Caco-2 (cell line): ENCODE results near the gene RPL7A. TPM values are rescaled to one million over a fixed set of nuclear protein-coding genes. Genes with fewer than 3 reads are reported as not detected.

Source experiments
- BruUV-seq: library from RNA; stranded (reverse); fragments of 400-500 nt; replicated peaks from 2 replicates; lab custom pipeline; 2021; lab: Mats Ljungman, UMichigan
- CTCF ChIA-PET: fragments of 300-600 bp; sonication (Branson Sonifier 250); formaldehyde crosslinking; loops from one replicate; lab custom pipeline; 2022; ENCODE audit warnings: antibody characterized with exemption; lab: Charles Lee
- POLR2A ChIA-PET: fragments of 300-600 bp; sonication (Branson Sonifier 250); formaldehyde crosslinking; loops from one replicate; lab custom pipeline; 2022; ENCODE audit warnings: antibody characterized with exemption; lab: Charles Lee
- DNase-seq, 2 experiments: peaks; one replicate each; pipeline versions ENCODE4 v3.0.0 to v3.0.0-alpha.2; 2020 to 2022
- H3K27me3 ChIP-seq: replicated peaks from 2 replicates; pipeline ENCODE4 v1.6.0; 2011; ENCODE audit warnings: low read length; ENCODE audit not compliant: control insufficient read depth, insufficient read depth
- H3K36me3 ChIP-seq: 2 replicates; pipeline ENCODE4 v1.5.1; 2011; ENCODE audit warnings: low read length; ENCODE audit not compliant: control insufficient read depth, insufficient read depth
- H3K4me1 ChIP-seq: fragments of 250-450 bp; sonication (Bioruptor Pico); 2 replicates; pipeline ENCODE4 v1.5.1; 2020; ENCODE audit warnings: mild to moderate bottlenecking
- H3K4me3 ChIP-seq: 2 replicates; pipeline ENCODE4 v1.5.1; 2011; ENCODE audit warnings: low read depth, mild to moderate bottlenecking, control low read depth, low read length
- H3K9me3 ChIP-seq: fragments of 250-450 bp; sonication (Bioruptor Pico); 2 replicates; pipeline ENCODE4 v1.5.1; 2020; ENCODE audit warnings: mild to moderate bottlenecking, moderate library complexity
- H3K27ac Mint-ChIP-seq: one replicate; pipeline ENCODE4 v1.8.0; 2022; ENCODE audit warnings: mixed read lengths; ENCODE audit not compliant: unreplicated experiment
- H3K27me3 Mint-ChIP-seq: one replicate; pipeline ENCODE4 v1.8.0; 2022; ENCODE audit warnings: mixed read lengths; ENCODE audit not compliant: insufficient read depth, unreplicated experiment
- H3K36me3 Mint-ChIP-seq: one replicate; pipeline ENCODE4 v1.8.0; 2022; ENCODE audit warnings: mild to moderate bottlenecking, mixed read lengths; ENCODE audit not compliant: insufficient read depth, unreplicated experiment
- H3K4me1 Mint-ChIP-seq: one replicate; pipeline ENCODE4 v1.8.0; 2022; ENCODE audit warnings: low read depth, mixed read lengths; ENCODE audit not compliant: unreplicated experiment
- H3K4me3 Mint-ChIP-seq: one replicate; pipeline ENCODE4 v1.8.0; 2022; ENCODE audit warnings: mild to moderate bottlenecking, moderate library complexity, mixed read lengths; ENCODE audit not compliant: unreplicated experiment
- H3K9me3 Mint-ChIP-seq: one replicate; pipeline ENCODE4 v1.8.0; 2022; ENCODE audit warnings: mixed read lengths; ENCODE audit not compliant: unreplicated experiment
- CTCF ChIP-seq, 2 experiments: fragments of 200-600 bp in 1 of 2; IDR thresholded peaks; 1 replicate in 1 of 2; 2 replicates in 1 of 2; pipeline versions ENCODE4 v1.5.1 to v1.8.0; 2011 to 2022; ENCODE audit warnings: antibody characterized with exemption in 1 of 2, control low read depth in 1 of 2, inconsistent platforms in 1 of 2, low read depth in 1 of 2, low read length in 1 of 2, mild to moderate bottlenecking in 1 of 2, moderate library complexity in 1 of 2; ENCODE audit not compliant: insufficient read depth in 1 of 2, severe bottlenecking in 1 of 2, unreplicated experiment in 1 of 2
- intact Hi-C: fragments of 100-400 bp; cut with micrococcal nuclease; formaldehyde crosslinking; loops from one replicate; pipeline ENCODE4 v1.10.0; 2022; ENCODE audit not compliant: unreplicated experiment
- total RNA-seq: library from RNA; stranded (reverse); gene quantifications from 2 replicates; pipeline ENCODE4 v1.2.3, GENCODE V29; 2022

Gene RPL7A
- total RNA-seq, 1 experiment from 2014 or later, result 1,995 TPM

GRCh38 chr9:133305731-133306130, 42.3 kb upstream of the RPL7A start:
- no peak for TF ChIP-seq CTCF (IDR thresholded peaks at IDR 0.05; ENCODE audit: insufficient read depth in 1 of 2, low read depth in 1 of 2, low read length in 1 of 2, severe bottlenecking in 1 of 2, unreplicated experiment in 1 of 2)
- Mint-ChIP-seq H3K4me1 (no peaks in the 10 kb centered on the region), H3K27ac (no peak overlapping the region), H3K36me3 (no peaks in the 10 kb centered on the region), H3K9me3 (peaks cover 20% of the 10 kb centered on the region), H3K27me3 (no peaks in the 10 kb centered on the region), H3K4me3 (no peak overlapping the region)
- Histone ChIP-seq H3K36me3 (no peaks in the 10 kb centered on the region), H3K4me1 (no peaks in the 10 kb centered on the region), H3K9me3 (peaks cover 9% of the 10 kb centered on the region; the same call in 1 of the 2 replicates), H3K4me3 (no peak overlapping the region), H3K27me3 (no peaks in the 10 kb centered on the region)
- BruUV-seq, result no TSS peak
- intact Hi-C loops, result no loop called here
- ChIA-PET CTCF (no interaction called here), POLR2A (no interaction called here)
- peak in 1 of 2 experiments; percentile 5 for DNase-seq

DNA sequence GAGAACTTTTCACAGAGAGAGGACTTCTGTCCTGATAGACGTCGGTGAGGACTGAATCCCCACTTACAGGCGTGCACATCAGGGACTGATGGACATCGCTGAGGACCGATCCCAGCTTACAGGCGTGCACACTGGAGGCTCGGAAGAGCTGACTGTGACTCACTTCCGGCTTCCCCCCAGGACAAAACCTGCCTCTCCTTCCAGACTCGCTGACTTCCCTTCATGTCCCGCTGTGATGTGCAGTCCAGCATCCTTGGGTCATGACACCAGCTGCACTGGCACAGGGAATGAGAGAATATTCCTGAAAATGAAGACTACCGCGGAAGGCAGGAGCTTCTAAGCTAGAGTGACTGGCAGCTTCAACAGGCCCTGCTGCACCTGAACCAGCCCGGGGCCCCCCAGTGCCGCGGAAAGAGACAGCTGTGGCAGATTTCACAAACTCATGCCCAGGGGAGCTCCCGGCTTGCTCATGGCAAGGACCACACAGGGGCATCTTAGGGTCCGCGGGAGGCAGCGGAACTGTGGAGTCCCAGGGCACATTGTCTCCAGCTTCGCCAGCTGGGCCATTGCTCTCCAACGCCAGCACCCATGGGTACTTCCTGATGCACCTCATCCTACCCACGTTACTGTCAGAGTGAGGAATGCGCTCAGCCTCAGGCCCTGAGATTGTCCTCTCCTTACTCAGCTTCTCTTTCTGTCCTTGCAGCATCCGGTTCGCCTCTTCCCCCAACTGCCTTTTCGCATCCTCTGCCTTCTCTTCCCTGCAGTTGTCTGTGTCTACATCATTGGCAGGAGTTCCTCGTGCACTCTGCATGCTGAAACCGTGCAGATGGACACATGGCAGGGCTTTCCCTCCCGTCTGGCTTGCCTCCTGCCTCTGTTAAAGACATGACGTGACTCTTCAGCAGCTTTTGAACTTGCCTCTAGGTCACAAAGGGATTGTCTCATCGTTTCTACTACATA, 41.5 kb upstream of the RPL7A start:
- H3K4me1 Mint-ChIP-seq, result no peaks in the 10 kb centered on the region
- H3K27me3 Mint-ChIP-seq, result no peaks in the 10 kb centered on the region
- peaks cover 9% of the 10 kb centered on the region; the same call in 1 of the 2 replicates for H3K9me3 ChIP-seq
- no peaks in the 10 kb centered on the region for H3K27me3 ChIP-seq
- no peaks in the 10 kb centered on the region for H3K36me3 ChIP-seq
- POLR2A ChIA-PET, result no interaction called here
- H3K4me3 Mint-ChIP-seq, result no peak overlapping the region
- no peak overlapping the region for H3K27ac Mint-ChIP-seq
- no peak for TF ChIP-seq CTCF (IDR thresholded peaks at IDR 0.05; ENCODE audit: insufficient read depth in 1 of 2, low read depth in 1 of 2, low read length in 1 of 2, severe bottlenecking in 1 of 2, unreplicated experiment in 1 of 2)
- H3K36me3 Mint-ChIP-seq, result no peaks in the 10 kb centered on the region
- no TSS peak for BruUV-seq
- no peak for DNase-seq
- CTCF ChIA-PET, result no interaction called here
- no peak overlapping the region for H3K4me3 ChIP-seq
- intact Hi-C loops, result no loop called here
- H3K9me3 Mint-ChIP-seq, result peaks cover 20% of the 10 kb centered on the region
- no peaks in the 10 kb centered on the region for H3K4me1 ChIP-seq

GRCh38 chr9:133307301-133307700, 40.7 kb upstream of the RPL7A start:
- no peak overlapping the region for H3K4me3 ChIP-seq
- peaks cover 20% of the 10 kb centered on the region for H3K9me3 Mint-ChIP-seq
- no peaks in the 10 kb centered on the region for H3K4me1 ChIP-seq
- no peak overlapping the region for H3K27ac Mint-ChIP-seq
- H3K36me3 Mint-ChIP-seq, result no peaks in the 10 kb centered on the region
- peaks cover 9% of the 10 kb centered on the region; the same call in 1 of the 2 replicates for H3K9me3 ChIP-seq
- H3K4me1 Mint-ChIP-seq, result no peaks in the 10 kb centered on the region
- H3K27me3 Mint-ChIP-seq, result no peaks in the 10 kb centered on the region
- TF ChIP-seq CTCF (IDR thresholded peaks at IDR 0.05; ENCODE audit: insufficient read depth in 1 of 2, low read depth in 1 of 2, low read length in 1 of 2, severe bottlenecking in 1 of 2, unreplicated experiment in 1 of 2), result no peak
- no peaks in the 10 kb centered on the region for H3K36me3 ChIP-seq
- H3K27me3 ChIP-seq, result no peaks in the 10 kb centered on the region
- ChIA-PET CTCF (no interaction called here), POLR2A (no interaction called here)
- H3K4me3 Mint-ChIP-seq, result no peak overlapping the region
- BruUV-seq, result no TSS peak
- intact Hi-C loops, result no loop called here
- no peak for DNase-seq
